H9 (cell line): ENCODE data around the gene FANCL. TPM values are rescaled to one million over a fixed set of nuclear protein-coding genes. Genes with fewer than 3 reads are reported as not detected.

Source experiments
- DNase-seq: peaks from one replicate; pipeline ENCODE4 v3.0.0-alpha.2; 2017
- H2AFZ ChIP-seq: one replicate; pipeline ENCODE4 v1.6.1; 2013; ENCODE audit warnings: mild to moderate bottlenecking, low read length, control low read depth, moderate library complexity
- H2AK5ac ChIP-seq: 2 replicates; pipeline ENCODE4 v1.6.1; 2013; ENCODE audit warnings: low read length, control low read depth, mixed read lengths; ENCODE audit not compliant: insufficient read length
- H2BK120ac ChIP-seq: one replicate; pipeline ENCODE4 v1.6.1; 2013; ENCODE audit warnings: low read depth, mild to moderate bottlenecking, low read length, control low read depth, inconsistent platforms; ENCODE audit not compliant: poor library complexity, severe bottlenecking
- H2BK12ac ChIP-seq: 2 replicates; pipeline ENCODE4 v1.6.1; 2013; ENCODE audit warnings: low read length, control low read depth, mixed read lengths, low read depth; ENCODE audit not compliant: insufficient read length
- H2BK15ac ChIP-seq: 2 replicates; pipeline ENCODE4 v1.6.1; 2013; ENCODE audit warnings: low read depth, low read length, control low read depth
- H2BK20ac ChIP-seq: one replicate; pipeline ENCODE4 v1.6.1; 2013; ENCODE audit warnings: low read depth, mild to moderate bottlenecking, low read length, control low read depth, inconsistent platforms; ENCODE audit not compliant: poor library complexity, severe bottlenecking
- H2BK5ac ChIP-seq: 2 replicates; pipeline ENCODE4 v1.6.1; 2013; ENCODE audit warnings: low read length, control low read depth, mixed read lengths; ENCODE audit not compliant: insufficient read length
- H3K14ac ChIP-seq: 2 replicates; pipeline ENCODE4 v1.6.1; 2013; ENCODE audit warnings: low read length, control low read depth; ENCODE audit not compliant: insufficient read depth
- H3K18ac ChIP-seq: 2 replicates; pipeline ENCODE4 v1.6.1; 2013; ENCODE audit warnings: low read depth, mild to moderate bottlenecking, mixed read lengths, low read length, control low read depth; ENCODE audit not compliant: insufficient read length
- H3K23ac ChIP-seq: 2 replicates; pipeline ENCODE4 v1.6.1; 2013; ENCODE audit warnings: low read length, control low read depth, mixed read lengths, low read depth; ENCODE audit not compliant: insufficient read length
- H3K23me2 ChIP-seq: 2 replicates; pipeline ENCODE4 v1.6.1; 2013; ENCODE audit warnings: low read depth, mild to moderate bottlenecking, mixed read lengths, low read length, control low read depth; ENCODE audit not compliant: insufficient read length, poor library complexity, severe bottlenecking
- H3K27ac ChIP-seq: 2 replicates; pipeline ENCODE4 v1.5.1; 2013; ENCODE audit warnings: low read length, control low read depth, mixed read lengths, low read depth; ENCODE audit not compliant: insufficient read length
- H3K27me3 ChIP-seq: 2 replicates; pipeline ENCODE4 v1.6.1; 2013; ENCODE audit warnings: low read length, control low read depth, inconsistent platforms; ENCODE audit not compliant: insufficient read depth
- H3K4ac ChIP-seq: 2 replicates; pipeline ENCODE4 v1.6.1; 2013; ENCODE audit warnings: low read depth, mild to moderate bottlenecking, control low read depth, inconsistent platforms, low read length, moderate library complexity
- H3K4me1 ChIP-seq: 2 replicates; pipeline ENCODE4 v1.6.1; 2013; ENCODE audit warnings: low read length, control low read depth, inconsistent platforms; ENCODE audit not compliant: insufficient read depth
- H3K4me2 ChIP-seq: 2 replicates; pipeline ENCODE4 v1.6.1; 2013; ENCODE audit warnings: low read length, control low read depth, mixed read lengths; ENCODE audit not compliant: insufficient read length, insufficient read depth
- H3K56ac ChIP-seq: 2 replicates; pipeline ENCODE4 v1.6.1; 2013; ENCODE audit warnings: low read depth, mild to moderate bottlenecking, mixed read lengths, low read length, control low read depth; ENCODE audit not compliant: insufficient read length
- H3K79me1 ChIP-seq: 2 replicates; pipeline ENCODE4 v1.6.1; 2013; ENCODE audit warnings: low read depth, mild to moderate bottlenecking, moderate library complexity, low read length, control low read depth, inconsistent platforms; ENCODE audit not compliant: insufficient read depth, poor library complexity, severe bottlenecking
- H3K79me2 ChIP-seq: 2 replicates; pipeline ENCODE4 v1.6.1; 2013; ENCODE audit warnings: low read length, control low read depth, inconsistent platforms; ENCODE audit not compliant: insufficient read depth
- H3K9ac ChIP-seq: 2 replicates; pipeline ENCODE4 v1.6.1; 2013; ENCODE audit warnings: low read length, control low read depth, mixed read lengths; ENCODE audit not compliant: insufficient read length; ENCODE audit errors: extremely low read depth
- H3K9me3 ChIP-seq: one replicate; pipeline ENCODE4 v1.6.1; 2013; ENCODE audit warnings: low read depth, low read length, inconsistent platforms; ENCODE audit not compliant: control insufficient read depth
- H3T11ph ChIP-seq: one replicate; pipeline ENCODE4 v1.6.1; 2013; ENCODE audit warnings: mild to moderate bottlenecking, low read length, control low read depth, inconsistent platforms
- H4K20me1 ChIP-seq: one replicate; pipeline ENCODE4 v1.6.1; 2013; ENCODE audit not compliant: control insufficient read depth, insufficient read length, insufficient read depth
- H4K5ac ChIP-seq: 2 replicates; pipeline ENCODE4 v1.6.1; 2013; ENCODE audit warnings: low read depth, mild to moderate bottlenecking, mixed read lengths, low read length, control low read depth; ENCODE audit not compliant: insufficient read length
- H4K8ac ChIP-seq: replicated peaks from 2 replicates; pipeline ENCODE4 v1.6.1; 2013; ENCODE audit warnings: low read length, control low read depth, mixed read lengths, low read depth; ENCODE audit not compliant: insufficient read length
- H4K91ac ChIP-seq: 2 replicates; pipeline ENCODE4 v1.6.1; 2013; ENCODE audit warnings: low read depth, mild to moderate bottlenecking, moderate library complexity, mixed read lengths, low read length, control low read depth; ENCODE audit not compliant: insufficient read length
- H3K27ac Mint-ChIP-seq, 3 experiments: 2 replicates in 2 of 3; 3 replicates in 1 of 3; pipeline ENCODE4 v1.8.0; 2020 to 2021; ENCODE audit warnings: mixed read lengths in 3 of 3, mild to moderate bottlenecking in 1 of 3, moderate library complexity in 1 of 3
- H3K27me3 Mint-ChIP-seq: 2 replicates; pipeline ENCODE4 v1.8.0; 2021; ENCODE audit warnings: low read depth, mild to moderate bottlenecking, moderate library complexity, mixed read lengths
- H3K36me3 Mint-ChIP-seq, 3 experiments: 2 replicates in 2 of 3; 3 replicates in 1 of 3; pipeline ENCODE4 v1.8.0; 2020 to 2021; ENCODE audit warnings: low read depth in 3 of 3, mixed read lengths in 3 of 3; ENCODE audit not compliant: insufficient read depth in 1 of 3
- H3K4me1 Mint-ChIP-seq, 2 experiments: 2 replicates each; pipeline ENCODE4 v1.8.0; 2020; ENCODE audit warnings: mixed read lengths in 2 of 2
- H3K4me3 Mint-ChIP-seq, 2 experiments: 2 replicates in 1 of 2; 3 replicates in 1 of 2; pipeline ENCODE4 v1.8.0; 2020 to 2021; ENCODE audit warnings: mild to moderate bottlenecking in 2 of 2, mixed read lengths in 2 of 2, moderate library complexity in 1 of 2
- H3K9me3 Mint-ChIP-seq, 2 experiments: 2 replicates in 1 of 2; 3 replicates in 1 of 2; pipeline ENCODE4 v1.8.0; 2020; ENCODE audit warnings: mild to moderate bottlenecking in 2 of 2, mixed read lengths in 2 of 2, moderate library complexity in 1 of 2
- total RNA-seq: library from RNA; stranded (reverse); gene quantifications from 2 replicates; pipeline ENCODE4 v1.2.1, GENCODE V29; 2021
- TF ChIP-seq, protein P1 (sequence below): fragments of 200-600 bp; sonication (generic); conservative IDR thresholded peaks from 3 replicates; pipeline ENCODE4 v1.8.0; 2021; ENCODE audit warnings: antibody characterized with exemption, mild to moderate bottlenecking

Gene FANCL
- total RNA-seq, 1 experiment from 2014 or later: 41.5 TPM

DNA sequence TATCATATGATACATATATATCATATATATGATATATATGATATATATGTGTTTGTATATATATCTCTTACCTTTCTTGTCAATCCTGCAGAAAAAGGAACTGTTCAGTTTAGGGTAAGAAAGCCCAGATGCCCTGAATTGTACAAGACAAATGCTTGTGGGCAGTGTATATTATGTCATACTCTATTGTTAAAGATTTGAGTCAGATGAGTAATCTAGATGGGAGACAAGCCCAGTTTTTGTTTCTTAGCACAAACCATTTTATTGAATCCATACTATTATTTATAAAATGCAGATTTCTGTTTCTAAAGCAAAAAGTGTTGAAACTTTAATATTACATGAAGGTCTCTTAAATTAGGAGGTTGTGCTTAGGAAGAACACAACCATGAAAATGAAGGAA lies 103.9 kb downstream of the FANCL start:
- DNase-seq: no peak
- TF ChIP-seq, protein P1, sequence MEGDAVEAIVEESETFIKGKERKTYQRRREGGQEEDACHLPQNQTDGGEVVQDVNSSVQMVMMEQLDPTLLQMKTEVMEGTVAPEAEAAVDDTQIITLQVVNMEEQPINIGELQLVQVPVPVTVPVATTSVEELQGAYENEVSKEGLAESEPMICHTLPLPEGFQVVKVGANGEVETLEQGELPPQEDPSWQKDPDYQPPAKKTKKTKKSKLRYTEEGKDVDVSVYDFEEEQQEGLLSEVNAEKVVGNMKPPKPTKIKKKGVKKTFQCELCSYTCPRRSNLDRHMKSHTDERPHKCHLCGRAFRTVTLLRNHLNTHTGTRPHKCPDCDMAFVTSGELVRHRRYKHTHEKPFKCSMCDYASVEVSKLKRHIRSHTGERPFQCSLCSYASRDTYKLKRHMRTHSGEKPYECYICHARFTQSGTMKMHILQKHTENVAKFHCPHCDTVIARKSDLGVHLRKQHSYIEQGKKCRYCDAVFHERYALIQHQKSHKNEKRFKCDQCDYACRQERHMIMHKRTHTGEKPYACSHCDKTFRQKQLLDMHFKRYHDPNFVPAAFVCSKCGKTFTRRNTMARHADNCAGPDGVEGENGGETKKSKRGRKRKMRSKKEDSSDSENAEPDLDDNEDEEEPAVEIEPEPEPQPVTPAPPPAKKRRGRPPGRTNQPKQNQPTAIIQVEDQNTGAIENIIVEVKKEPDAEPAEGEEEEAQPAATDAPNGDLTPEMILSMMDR: no peak
- H3K18ac ChIP-seq: no peak overlapping the region
- no peak overlapping the region for H4K5ac ChIP-seq
- H3K14ac ChIP-seq: no peak overlapping the region
- no peak overlapping the region for H2BK120ac ChIP-seq
- no peak overlapping the region for H3K4me2 ChIP-seq
- no peak overlapping the region for H4K91ac ChIP-seq
- H3K27ac ChIP-seq: no peak overlapping the region
- H2AK5ac ChIP-seq: no peak overlapping the region
- no peak overlapping the region for H3K4me3 Mint-ChIP-seq
- H3K4me1 Mint-ChIP-seq: peaks cover 7 to 10% of the 10 kb centered on the region in 2 experiments; a peak in 3 of 4 replicates
- H3K9me3 Mint-ChIP-seq: no peaks in the 10 kb centered on the region
- no peak overlapping the region for H3K9ac ChIP-seq
- no peak overlapping the region for H2AFZ ChIP-seq
- H3K23me2 ChIP-seq: no peaks in the 10 kb centered on the region
- no peak overlapping the region for H2BK20ac ChIP-seq
- no peaks in the 10 kb centered on the region for H3K9me3 ChIP-seq
- no peaks in the 10 kb centered on the region for H3K79me1 ChIP-seq
- no peak overlapping the region for H3T11ph ChIP-seq
- no peak overlapping the region for H2BK15ac ChIP-seq
- H2BK5ac ChIP-seq: no peak overlapping the region
- H4K8ac ChIP-seq: no peak overlapping the region
- H3K36me3 Mint-ChIP-seq: peaks cover 5 to 7% (median 6%) of the 10 kb centered on the region in 3 experiments; a peak in 5 of 7 replicates
- H3K23ac ChIP-seq: no peak overlapping the region
- H3K27me3 ChIP-seq: no peaks in the 10 kb centered on the region
- no peaks in the 10 kb centered on the region for H3K27me3 Mint-ChIP-seq
- no peak overlapping the region for H3K56ac ChIP-seq
- no peaks in the 10 kb centered on the region for H3K79me2 ChIP-seq
- no peak overlapping the region for H3K4ac ChIP-seq
- no peak overlapping the region for H2BK12ac ChIP-seq
- H3K4me1 ChIP-seq: no peaks in the 10 kb centered on the region
- no peak overlapping the region for H3K27ac Mint-ChIP-seq
- H4K20me1 ChIP-seq: no peaks in the 10 kb centered on the region
